HL-60 (cell line): ENCODE results near the gene PUS7.
"Not testable (repeated sequence)": the region's sequence is repeated elsewhere in the genome, so short reads cannot be mapped to it uniquely, and the experiment has no call there.

Source experiments
- DNase-seq, 2 experiments: peaks; one replicate each; pipeline ENCODE4 v3.0.0-alpha.2; 2010 to 2020; ENCODE audit warnings: low read depth in 1 of 2, low spot score in 1 of 2
- H3K27ac ChIP-seq: fragments of 250-450 bp; sonication (Bioruptor Pico); replicated peaks from 2 replicates; pipeline ENCODE4 v1.5.1; 2020; ENCODE audit warnings: mild to moderate bottlenecking, moderate library complexity
- H3K27me3 ChIP-seq: fragments of 250-450 bp; sonication (Bioruptor Pico); 2 replicates; pipeline ENCODE4 v1.5.1; 2021; ENCODE audit warnings: mild to moderate bottlenecking, moderate library complexity; ENCODE audit not compliant: insufficient read depth, poor library complexity, severe bottlenecking
- H3K4me3 ChIP-seq: replicated peaks from 2 replicates; pipeline ENCODE4 v1.5.1; 2011; ENCODE audit warnings: mild to moderate bottlenecking, control low read depth, low read length; ENCODE audit not compliant: insufficient read depth
- CTCF ChIP-seq: IDR thresholded peaks from one replicate; pipeline ENCODE4 v1.5.1; 2011; ENCODE audit warnings: low read length, control low read depth, inconsistent platforms; ENCODE audit not compliant: insufficient read depth
- GABPA ChIP-seq: IDR thresholded peaks from 2 replicates; pipeline ENCODE4 v1.6.1; 2012; ENCODE audit warnings: low read depth
- POLR2AphosphoS5 ChIP-seq: IDR thresholded peaks from 2 replicates; pipeline ENCODE4 v1.6.1; 2012; ENCODE audit warnings: low read depth
- REST ChIP-seq: IDR thresholded peaks from 2 replicates; pipeline ENCODE4 v1.6.1; 2012; ENCODE audit warnings: low read depth; ENCODE audit not compliant: insufficient replicate concordance
- SPI1 ChIP-seq: IDR thresholded peaks from 2 replicates; pipeline ENCODE4 v1.6.1; 2012; ENCODE audit warnings: low read depth, mild to moderate bottlenecking, borderline replicate concordance

The PUS7 gene

GRCh38 chr7:105423987-105424386, 98.1 kb downstream of the PUS7 start:
- no peak overlapping the region for H3K4me3 ChIP-seq
- no peak overlapping the region for H3K27ac ChIP-seq
- no peaks in the 10 kb centered on the region for H3K27me3 ChIP-seq
- TF ChIP-seq POLR2AphosphoS5 = no peak
- TF ChIP-seq GABPA = no peak
- no peak for TF ChIP-seq SPI1
- no peak for TF ChIP-seq CTCF
- TF ChIP-seq REST = no peak
- DNase-seq = no peak

GRCh38 chr7:105413887-105414437, 108.1 kb downstream of the PUS7 start:
- TF ChIP-seq POLR2AphosphoS5 (no peak), REST (peak; percentile 89)
- DNase-seq = no peak
- H3K27ac ChIP-seq = no peak overlapping the region
- no peaks in the 10 kb centered on the region for H3K27me3 ChIP-seq
- H3K4me3 ChIP-seq = no peak overlapping the region

GRCh38 chr7:105410774-105411173, 111.3 kb downstream of the PUS7 start:
- H3K4me3 ChIP-seq, H3K27ac ChIP-seq, DNase-seq, H3K27me3 ChIP-seq: not testable (repeated sequence)

- H3K27ac ChIP-seq, H3K4me3 ChIP-seq, DNase-seq, H3K27me3 ChIP-seq: not testable (repeated sequence)
Measured at GRCh38 chr7:105409775-105410174, 112.3 kb downstream of the PUS7 start.

- no peak for DNase-seq
- TF ChIP-seq CTCF = no peak
- no peak for TF ChIP-seq POLR2AphosphoS5
- TF ChIP-seq REST = no peak
- no peak for TF ChIP-seq SPI1
- TF ChIP-seq GABPA = no peak
- no peak overlapping the region for H3K27ac ChIP-seq
Measured at GRCh38 chr7:105408791-105409410, 113.2 kb downstream of the PUS7 start.

More at GRCh38 chr7:105408791-105409410, 113.2 kb downstream of the PUS7 start:
- Histone ChIP-seq H3K27me3 (no peaks in the 10 kb centered on the region), H3K4me3 (no peak overlapping the region)
